Measurements from ENCODE around the gene VAV3.

DNA sequence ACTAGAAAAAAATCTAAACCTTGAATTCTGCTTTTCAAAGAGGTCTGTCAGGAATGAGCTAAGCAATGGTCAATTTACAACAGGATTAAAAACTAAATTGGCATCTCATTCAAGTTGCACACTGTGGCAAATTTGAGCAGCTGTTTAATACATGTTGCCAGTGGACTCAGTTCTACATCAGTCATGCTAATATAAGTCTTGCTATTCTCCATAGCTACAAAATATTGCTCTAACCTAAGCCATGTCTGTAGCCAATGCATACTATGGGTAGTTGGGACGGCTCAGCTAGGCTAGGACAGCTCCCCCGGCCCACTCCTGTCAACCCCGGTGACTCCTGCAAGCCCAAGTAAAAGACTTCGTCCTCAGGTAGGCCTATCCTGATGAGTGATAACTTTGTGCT is 10.9 kb upstream of the VAV3 start:
- TF ChIP-seq, protein P1, sequence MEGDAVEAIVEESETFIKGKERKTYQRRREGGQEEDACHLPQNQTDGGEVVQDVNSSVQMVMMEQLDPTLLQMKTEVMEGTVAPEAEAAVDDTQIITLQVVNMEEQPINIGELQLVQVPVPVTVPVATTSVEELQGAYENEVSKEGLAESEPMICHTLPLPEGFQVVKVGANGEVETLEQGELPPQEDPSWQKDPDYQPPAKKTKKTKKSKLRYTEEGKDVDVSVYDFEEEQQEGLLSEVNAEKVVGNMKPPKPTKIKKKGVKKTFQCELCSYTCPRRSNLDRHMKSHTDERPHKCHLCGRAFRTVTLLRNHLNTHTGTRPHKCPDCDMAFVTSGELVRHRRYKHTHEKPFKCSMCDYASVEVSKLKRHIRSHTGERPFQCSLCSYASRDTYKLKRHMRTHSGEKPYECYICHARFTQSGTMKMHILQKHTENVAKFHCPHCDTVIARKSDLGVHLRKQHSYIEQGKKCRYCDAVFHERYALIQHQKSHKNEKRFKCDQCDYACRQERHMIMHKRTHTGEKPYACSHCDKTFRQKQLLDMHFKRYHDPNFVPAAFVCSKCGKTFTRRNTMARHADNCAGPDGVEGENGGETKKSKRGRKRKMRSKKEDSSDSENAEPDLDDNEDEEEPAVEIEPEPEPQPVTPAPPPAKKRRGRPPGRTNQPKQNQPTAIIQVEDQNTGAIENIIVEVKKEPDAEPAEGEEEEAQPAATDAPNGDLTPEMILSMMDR (IDR thresholded peaks at IDR 0.05 in 2 of 3, conservative IDR thresholded peaks at IDR 0.05 in 1 of 3; ENCODE audit: borderline replicate concordance in 1 of 3, insufficient read depth in 1 of 3, low read depth in 2 of 3, low read length in 2 of 3): no peak
- TF ChIP-seq POLR2AphosphoS5 (IDR thresholded peaks at IDR 0.05; ENCODE audit: low read depth, low read length): no peak
- no peak for TF ChIP-seq EZH2 (IDR thresholded peaks at IDR 0.05)
- TF ChIP-seq ZNF274 (IDR thresholded peaks at IDR 0.05; ENCODE audit: low read depth, low read length): no peak
- no peak for TF ChIP-seq SIN3A (IDR thresholded peaks at IDR 0.05; ENCODE audit: low read depth)
- no peak for TF ChIP-seq EGR1 (IDR thresholded peaks at IDR 0.05; ENCODE audit: low read depth)
- TF ChIP-seq EZH2phosphoT487 (IDR thresholded peaks at IDR 0.05; ENCODE audit: borderline replicate concordance): no peak
- no peak for TF ChIP-seq YY1 (IDR thresholded peaks at IDR 0.05; ENCODE audit: extremely low read depth, insufficient replicate concordance, low read depth, low read length)
- TF ChIP-seq CEBPB (IDR thresholded peaks at IDR 0.05; ENCODE audit: low read depth): no peak
- TF ChIP-seq, protein P2, sequence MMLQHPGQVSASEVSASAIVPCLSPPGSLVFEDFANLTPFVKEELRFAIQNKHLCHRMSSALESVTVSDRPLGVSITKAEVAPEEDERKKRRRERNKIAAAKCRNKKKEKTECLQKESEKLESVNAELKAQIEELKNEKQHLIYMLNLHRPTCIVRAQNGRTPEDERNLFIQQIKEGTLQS (IDR thresholded peaks at IDR 0.05): no peak
